22Rv1 (cell line): ENCODE measurements around the gene FSIP1.

Experiments used
- H3K27ac ChIP-seq: fragments of 450-650 bp; 2 replicates; pipeline ENCODE4 v1.5.1; 2017
- ZFX ChIP-seq: fragments of 450-650 bp; IDR thresholded peaks from 2 replicates; pipeline ENCODE4 v1.6.1; 2017; ENCODE audit warnings: antibody characterized with exemption, borderline replicate concordance
- TF ChIP-seq, protein P1 (sequence below): fragments of 450-650 bp; IDR thresholded peaks from 2 replicates; pipeline ENCODE4 v1.5.1; 2017; ENCODE audit warnings: mild to moderate bottlenecking

The FSIP1 gene

GRCh38 chr15:39586387-39587095 lies 196.1 kb downstream of the FSIP1 start:
- no peak for TF ChIP-seq ZFX
- TF ChIP-seq, protein P1, sequence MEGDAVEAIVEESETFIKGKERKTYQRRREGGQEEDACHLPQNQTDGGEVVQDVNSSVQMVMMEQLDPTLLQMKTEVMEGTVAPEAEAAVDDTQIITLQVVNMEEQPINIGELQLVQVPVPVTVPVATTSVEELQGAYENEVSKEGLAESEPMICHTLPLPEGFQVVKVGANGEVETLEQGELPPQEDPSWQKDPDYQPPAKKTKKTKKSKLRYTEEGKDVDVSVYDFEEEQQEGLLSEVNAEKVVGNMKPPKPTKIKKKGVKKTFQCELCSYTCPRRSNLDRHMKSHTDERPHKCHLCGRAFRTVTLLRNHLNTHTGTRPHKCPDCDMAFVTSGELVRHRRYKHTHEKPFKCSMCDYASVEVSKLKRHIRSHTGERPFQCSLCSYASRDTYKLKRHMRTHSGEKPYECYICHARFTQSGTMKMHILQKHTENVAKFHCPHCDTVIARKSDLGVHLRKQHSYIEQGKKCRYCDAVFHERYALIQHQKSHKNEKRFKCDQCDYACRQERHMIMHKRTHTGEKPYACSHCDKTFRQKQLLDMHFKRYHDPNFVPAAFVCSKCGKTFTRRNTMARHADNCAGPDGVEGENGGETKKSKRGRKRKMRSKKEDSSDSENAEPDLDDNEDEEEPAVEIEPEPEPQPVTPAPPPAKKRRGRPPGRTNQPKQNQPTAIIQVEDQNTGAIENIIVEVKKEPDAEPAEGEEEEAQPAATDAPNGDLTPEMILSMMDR, result no peak
- H3K27ac ChIP-seq, result no peak overlapping the region

- no peak overlapping the region for H3K27ac ChIP-seq
- no peak for TF ChIP-seq ZFX
- TF ChIP-seq, protein P1, result no peak
Observed at GRCh38 chr15:39585871-39586301, 196.8 kb downstream of the FSIP1 start.

GRCh38 chr15:39585389-39585841 lies 197.2 kb downstream of the FSIP1 start:
- TF ChIP-seq, protein P1, result no peak
- no peak for TF ChIP-seq ZFX
- H3K27ac ChIP-seq, result no peak overlapping the region

- H3K27ac ChIP-seq, result no peak overlapping the region
- TF ChIP-seq ZFX, result no peak
- TF ChIP-seq, protein P1, result no peak
Observed at GRCh38 chr15:39584662-39585388, 197.8 kb downstream of the FSIP1 start.

- H3K27ac ChIP-seq, result no peak overlapping the region
- TF ChIP-seq, protein P1, result no peak
- no peak for TF ChIP-seq ZFX
Observed at GRCh38 chr15:39584266-39584659, 198.4 kb downstream of the FSIP1 start.

- TF ChIP-seq ZFX, result no peak
- TF ChIP-seq, protein P1, result peak; percentile 44
- H3K27ac ChIP-seq, result no peak overlapping the region
Observed at GRCh38 chr15:39583596-39584265, 198.9 kb downstream of the FSIP1 start.
